ENCODE results near the gene TMEM131L.
"Not testable (repeated sequence)": the region's sequence is repeated elsewhere in the genome, so short reads cannot be mapped to it uniquely, and the experiment has no call there.

The TMEM131L gene

DNA sequence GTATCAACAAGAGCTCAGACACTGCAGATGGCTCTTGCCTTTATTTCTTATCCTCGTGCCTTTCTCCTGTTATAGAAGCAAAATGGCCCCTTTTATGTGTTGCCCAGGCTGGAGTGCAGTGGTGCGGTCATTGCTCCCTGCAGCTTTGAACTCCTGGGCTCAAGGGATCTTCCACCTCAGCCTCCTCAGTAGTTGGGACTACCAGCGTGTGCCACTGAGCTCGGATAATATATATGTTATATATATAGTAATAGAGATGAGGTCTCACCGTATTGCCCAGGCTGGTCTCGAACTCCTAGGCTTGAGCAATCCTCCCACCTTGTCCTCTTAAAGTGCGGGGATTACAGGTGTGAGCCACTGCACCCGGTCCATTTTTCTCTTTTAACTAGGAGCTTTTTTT is 79.7 kb downstream of the TMEM131L start:
- no peak for DNase-seq

GRCh38 chr4:153546280-153546679 is 80.1 kb downstream of the TMEM131L start:
- no peak for DNase-seq

- no peak for DNase-seq
Observed at GRCh38 chr4:153547520-153547919, 81.4 kb downstream of the TMEM131L start.

DNA sequence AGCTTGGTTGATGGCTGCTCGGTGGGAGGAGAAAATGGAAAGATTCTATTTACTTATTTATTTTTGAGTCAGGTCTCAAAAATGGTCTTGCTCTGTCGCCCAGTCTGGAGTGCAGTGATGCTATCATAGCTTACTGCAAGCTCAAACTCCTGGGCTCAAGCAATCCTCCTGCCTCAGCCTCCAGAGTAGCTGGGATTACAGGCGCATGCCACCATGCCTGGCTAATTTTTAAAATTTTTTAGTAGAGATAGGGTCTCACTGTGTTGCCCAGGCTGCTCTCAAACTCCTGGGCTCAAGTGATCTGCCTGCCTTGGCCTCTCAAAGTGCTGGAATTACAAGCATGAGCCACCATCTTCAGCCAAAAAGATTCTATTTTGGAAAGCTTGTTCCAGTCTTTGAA is 82.7 kb downstream of the TMEM131L start:
- not testable (repeated sequence) for DNase-seq

DNA sequence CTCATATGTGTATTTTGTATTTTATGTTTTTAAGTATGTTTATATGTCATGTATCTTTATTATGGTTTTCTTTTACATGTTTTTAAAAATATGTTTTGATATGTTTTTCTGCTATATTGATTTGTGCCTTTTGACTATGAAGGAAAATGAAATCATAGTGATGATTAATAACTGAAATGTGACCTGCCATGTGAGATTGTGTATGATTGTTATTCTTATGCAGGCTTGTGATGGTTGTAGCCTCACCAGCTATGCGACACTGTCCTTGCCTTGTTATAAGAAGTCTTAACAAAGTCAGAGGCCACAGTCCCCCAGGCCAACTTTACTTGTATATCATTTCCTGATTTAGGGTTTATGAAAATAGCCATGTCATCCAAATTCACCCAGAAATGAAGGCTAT is 83.2 kb downstream of the TMEM131L start:
- DNase-seq = no peak

DNA sequence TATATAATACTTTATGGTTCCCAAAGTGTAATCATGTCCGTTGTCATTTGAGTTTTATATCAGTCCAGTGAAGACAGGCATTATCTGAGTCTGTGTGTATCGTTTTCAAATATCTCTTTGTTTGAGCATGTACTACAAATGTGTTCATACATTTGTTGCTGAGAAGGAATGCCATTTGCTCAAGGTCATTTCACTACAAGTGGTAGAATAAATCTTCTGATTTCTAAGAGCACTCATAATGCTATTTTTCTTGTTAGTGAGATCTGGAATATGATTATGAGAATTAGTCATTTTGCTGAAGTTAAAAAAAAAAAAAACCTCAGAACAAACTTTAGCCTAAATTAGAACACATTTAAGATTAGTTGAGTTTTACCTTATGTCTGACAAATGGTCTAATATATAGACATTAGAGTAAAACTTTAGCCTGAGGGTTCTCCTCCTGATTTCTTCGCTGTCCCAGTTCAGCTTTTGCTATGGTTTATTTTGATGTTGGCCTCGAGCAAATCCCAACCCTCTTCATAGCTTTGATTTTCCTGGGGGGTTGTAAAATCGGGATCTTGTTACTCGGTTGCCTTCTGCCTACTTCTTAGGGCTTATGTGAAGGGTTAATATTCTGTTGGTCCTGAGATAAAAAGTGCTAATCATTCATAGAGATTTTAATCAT is 87.1 kb downstream of the TMEM131L start:
- DNase-seq = no peak

DNA sequence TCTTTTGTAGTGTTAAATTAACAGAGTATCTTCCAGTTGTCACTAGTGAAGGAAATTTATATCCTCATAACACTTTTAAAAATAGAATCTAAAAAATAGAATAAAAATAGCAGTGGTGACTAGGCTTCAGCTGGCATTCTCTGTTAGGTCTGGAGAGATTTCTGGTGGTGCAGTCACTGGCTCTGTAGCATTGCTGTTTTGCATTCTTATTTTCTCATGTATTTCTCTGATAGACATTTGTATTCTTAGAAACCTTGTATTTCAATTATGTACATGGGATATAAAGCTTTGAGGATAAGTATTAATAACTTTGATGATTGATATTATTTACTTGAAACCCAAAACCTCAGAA is 87.6 kb downstream of the TMEM131L start:
- no peak for DNase-seq

GRCh38 chr4:153555730-153556434 is 89.7 kb downstream of the TMEM131L start:
- DNase-seq = no peak

- no peak for DNase-seq
Observed at GRCh38 chr4:153556435-153556815, 90.3 kb downstream of the TMEM131L start.

- DNase-seq = no peak
Observed at GRCh38 chr4:153560908-153561307, 94.7 kb downstream of the TMEM131L start.

GRCh38 chr4:153564630-153565525 is 98.7 kb downstream of the TMEM131L start:
- DNase-seq = no peak

DNA sequence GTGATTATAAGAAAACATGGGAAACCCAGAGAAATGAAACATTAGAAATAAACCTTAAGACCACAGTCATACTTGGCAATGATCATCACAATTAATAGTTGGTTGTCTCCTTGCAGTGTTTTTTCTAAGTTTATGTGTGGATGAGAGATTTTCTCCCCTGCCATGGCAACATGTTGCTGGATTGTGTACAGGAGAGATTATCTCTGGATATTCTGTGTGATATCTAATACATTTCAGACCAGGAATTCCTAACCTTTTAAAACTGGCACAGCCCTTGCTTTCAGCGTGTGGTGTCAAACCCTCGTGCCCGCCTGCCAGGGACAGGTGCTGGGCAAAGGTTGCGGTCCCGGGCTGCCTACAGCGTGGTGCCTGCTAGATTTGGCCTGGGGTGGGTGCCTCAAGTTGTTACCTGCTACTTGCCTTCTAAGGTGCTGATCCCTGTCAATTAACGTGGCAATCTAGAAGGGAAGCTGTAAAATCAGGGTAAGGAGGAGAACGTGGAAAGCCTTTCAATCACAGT is 100.5 kb downstream of the TMEM131L start:
- no peak for DNase-seq

DNA sequence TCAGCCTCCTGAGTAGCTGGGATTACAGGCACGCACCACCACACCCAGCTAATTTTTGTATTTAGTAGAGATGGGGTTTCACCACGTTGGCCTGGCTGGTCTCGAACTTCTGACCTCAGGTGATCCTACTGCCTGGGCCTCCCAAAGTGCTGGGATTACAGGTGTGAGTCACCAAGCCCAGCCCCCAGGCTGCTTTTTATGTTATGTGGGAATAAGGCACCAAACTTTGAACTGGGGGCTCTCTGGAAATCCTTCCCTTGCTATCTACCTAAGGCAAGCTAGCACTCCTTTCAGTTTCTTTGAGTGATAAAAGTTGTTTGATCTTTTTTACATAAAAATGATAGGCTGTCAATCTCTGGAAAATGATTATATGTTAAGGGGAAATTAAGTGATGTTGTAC is 101.5 kb downstream of the TMEM131L start:
- not testable (repeated sequence) for DNase-seq

- no peak for DNase-seq
Observed at GRCh38 chr4:153570228-153570973, 104.2 kb downstream of the TMEM131L start.

GRCh38 chr4:153571006-153571545 is 104.9 kb downstream of the TMEM131L start:
- DNase-seq = no peak

GRCh38 chr4:153572609-153573008 is 106.4 kb downstream of the TMEM131L start:
- DNase-seq = no peak

DNA sequence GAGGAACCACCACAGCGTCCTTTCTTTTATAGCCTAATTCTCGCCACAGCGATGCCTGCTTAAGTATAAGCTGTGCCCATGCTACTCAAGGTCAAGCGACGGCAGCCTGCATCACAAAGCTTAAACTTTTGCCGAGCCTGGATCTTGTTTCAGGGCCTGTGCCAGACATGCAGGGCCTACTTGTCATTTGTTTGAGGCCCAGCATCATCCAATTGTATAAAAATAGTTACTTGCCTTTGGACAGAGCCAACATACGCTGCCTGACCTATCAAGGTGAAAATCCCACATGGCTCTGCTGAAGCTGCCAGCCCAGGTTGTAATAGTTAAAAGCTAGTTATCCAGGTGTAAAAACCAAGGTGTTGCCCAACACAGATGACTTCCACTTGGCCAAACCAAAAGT is 107.1 kb downstream of the TMEM131L start:
- no peak for DNase-seq

- peak; percentile 48 for DNase-seq
Observed at GRCh38 chr4:153573881-153574802, 108.0 kb downstream of the TMEM131L start.

- DNase-seq = no peak
Observed at GRCh38 chr4:153576443-153576774, 110.2 kb downstream of the TMEM131L start.

DNA sequence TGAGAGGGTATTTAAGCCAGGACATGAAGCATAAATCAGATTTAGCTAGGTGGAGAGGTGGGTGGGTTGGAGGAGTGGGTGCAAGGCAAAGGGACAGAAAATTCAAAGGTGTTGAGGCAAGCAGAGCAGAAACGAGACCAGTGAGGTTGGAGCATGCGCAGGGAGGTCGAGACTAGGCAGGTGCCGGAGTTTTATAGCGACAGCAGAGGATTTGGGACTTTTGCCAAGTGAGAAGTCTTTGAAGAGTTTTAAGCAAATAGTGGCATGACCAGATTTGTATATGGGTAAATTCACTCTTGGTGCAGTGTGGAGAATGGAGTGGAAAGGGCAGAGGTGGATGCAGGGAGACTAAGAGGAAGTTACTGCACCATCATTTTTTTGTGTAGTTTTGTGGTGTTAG is 110.9 kb downstream of the TMEM131L start:
- DNase-seq = no peak

DNA sequence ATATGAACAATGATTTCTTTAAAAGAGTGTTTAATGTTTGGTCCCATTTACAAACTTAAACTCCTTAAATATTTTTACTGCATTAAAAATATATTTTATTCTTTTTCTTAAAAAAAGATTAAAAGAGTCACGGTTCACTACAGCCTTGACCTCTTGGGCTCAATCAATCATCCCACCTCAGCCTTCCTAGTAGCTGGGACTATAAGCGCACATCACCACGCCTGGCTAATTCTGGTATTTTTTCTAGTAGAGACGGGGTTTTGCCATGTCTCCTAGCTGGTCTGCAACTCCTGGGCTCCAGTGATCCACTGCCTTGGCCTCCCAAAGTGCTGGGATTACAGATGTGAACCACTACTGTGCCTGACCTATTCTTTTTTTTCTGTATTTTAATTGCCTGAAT is 113.2 kb downstream of the TMEM131L start:
- DNase-seq = no peak
